Neural progenitor cell (in vitro differentiated cells): ENCODE measurements around the gene PDC. TPM values are rescaled to one million over a fixed set of nuclear protein-coding genes. Genes with fewer than 3 reads are reported as not detected.

Experiments
- DNase-seq: peaks from one replicate; pipeline ENCODE4 v3.0.0-alpha.2; 2016; ENCODE audit warnings: low spot score
- H2AFZ ChIP-seq: fragments of 200-600 bp; sonication (generic); replicated peaks from 2 replicates; pipeline ENCODE4 v1.6.1; 2016; ENCODE audit warnings: antibody characterized with exemption
- H3F3A ChIP-seq: fragments of 200-600 bp; sonication (generic); 2 replicates; pipeline ENCODE4 v1.6.1; 2016; ENCODE audit warnings: antibody characterized with exemption, low read depth
- H3K27ac ChIP-seq: fragments of 200-600 bp; sonication (generic); 2 replicates; pipeline ENCODE4 v1.5.1; 2016; ENCODE audit warnings: mild to moderate bottlenecking
- H3K27me3 ChIP-seq: fragments of 200-600 bp; sonication (generic); 2 replicates; pipeline ENCODE4 v1.6.1; 2016; ENCODE audit warnings: mild to moderate bottlenecking, moderate library complexity
- H3K36me3 ChIP-seq: fragments of 200-600 bp; sonication (generic); 2 replicates; pipeline ENCODE4 v1.5.1; 2016
- H3K4me1 ChIP-seq: fragments of 200-600 bp; sonication (generic); 2 replicates; pipeline ENCODE4 v1.6.1; 2016; ENCODE audit warnings: mixed run types
- H3K4me2 ChIP-seq: fragments of 200-600 bp; sonication (generic); 2 replicates; pipeline ENCODE4 v1.6.1; 2016
- H3K4me3 ChIP-seq: fragments of 200-600 bp; sonication (generic); 2 replicates; pipeline ENCODE4 v1.5.1; 2016
- H3K79me2 ChIP-seq: fragments of 200-600 bp; sonication (generic); 2 replicates; pipeline ENCODE4 v1.6.1; 2016; ENCODE audit warnings: low read depth
- H3K9ac ChIP-seq: fragments of 200-600 bp; sonication (generic); 2 replicates; pipeline ENCODE4 v1.6.1; 2016
- H3K9me3 ChIP-seq: fragments of 200-600 bp; sonication (generic); 2 replicates; pipeline ENCODE4 v1.5.1; 2016; ENCODE audit warnings: low read depth
- H4K20me1 ChIP-seq: fragments of 200-600 bp; sonication (generic); 2 replicates; pipeline ENCODE4 v1.6.1; 2016; ENCODE audit warnings: low read depth
- H3K27ac Mint-ChIP-seq: 3 replicates; pipeline ENCODE4 v1.8.0; 2021; ENCODE audit warnings: mixed read lengths
- H3K27me3 Mint-ChIP-seq: 2 replicates; pipeline ENCODE4 v1.8.0; 2022; ENCODE audit warnings: low read depth, mild to moderate bottlenecking, inconsistent platforms, moderate library complexity, mixed read lengths; ENCODE audit not compliant: insufficient read depth
- H3K36me3 Mint-ChIP-seq: 3 replicates; pipeline ENCODE4 v1.8.0; 2021; ENCODE audit warnings: mixed read lengths
- H3K4me1 Mint-ChIP-seq: 3 replicates; pipeline ENCODE4 v1.8.0; 2021; ENCODE audit warnings: mixed read lengths
- H3K4me3 Mint-ChIP-seq: 3 replicates; pipeline ENCODE4 v1.8.0; 2021; ENCODE audit warnings: mild to moderate bottlenecking, moderate library complexity, mixed read lengths
- H3K9me3 Mint-ChIP-seq: 3 replicates; pipeline ENCODE4 v1.8.0; 2020; ENCODE audit warnings: mixed read lengths
- CTCF ChIP-seq: fragments of 200-600 bp; sonication (generic); IDR thresholded peaks from 2 replicates; pipeline ENCODE4 v1.5.1; 2017; ENCODE audit warnings: antibody characterized with exemption, mild to moderate bottlenecking
- EZH2 ChIP-seq: fragments of 200-600 bp; sonication (generic); IDR thresholded peaks from 2 replicates; pipeline ENCODE4 v1.6.1; 2017; ENCODE audit warnings: antibody characterized with exemption, mild to moderate bottlenecking, moderate library complexity
- EZH2phosphoT487 ChIP-seq: fragments of 200-600 bp; sonication (generic); IDR thresholded peaks from 2 replicates; pipeline ENCODE4 v1.6.1; 2017; ENCODE audit warnings: antibody characterized with exemption
- total RNA-seq: library from RNA; depleted of rRNA; stranded (reverse); fragments of >200 nt; gene quantifications from 2 replicates; pipeline ENCODE4 v1.2.3, GENCODE V29; 2015; ENCODE audit warnings: low replicate concordance

Gene PDC
- total RNA-seq, 1 donor from 2014 or later = not detected

GRCh38 chr1:186413319-186413718 lies 47.6 kb downstream of the PDC start:
- Mint-ChIP-seq H3K27ac (no peak overlapping the region), H3K4me1 (no peaks in the 10 kb centered on the region), H3K4me3 (no peak overlapping the region), H3K36me3 (peaks cover 3% of the 10 kb centered on the region), H3K9me3 (no peaks in the 10 kb centered on the region), H3K27me3 (no peaks in the 10 kb centered on the region)
- Histone ChIP-seq H3K4me2 (no peak overlapping the region), H3K36me3 (peaks cover 23% of the 10 kb centered on the region), H3K9me3 (no peaks in the 10 kb centered on the region), H3K27ac (no peak overlapping the region), H3K27me3 (no peaks in the 10 kb centered on the region), H3F3A (no peaks in the 10 kb centered on the region), H4K20me1 (no peaks in the 10 kb centered on the region), H3K79me2 (no peaks in the 10 kb centered on the region), H3K9ac (no peak overlapping the region), H2AFZ (no peak overlapping the region), H3K4me3 (no peak overlapping the region), H3K4me1 (no peaks in the 10 kb centered on the region)
- TF ChIP-seq CTCF = no peak
- no peak for DNase-seq

GRCh38 chr1:186409091-186409490 lies 51.8 kb downstream of the PDC start:
- Histone ChIP-seq H3K79me2 (no peaks in the 10 kb centered on the region), H3K9ac (no peak overlapping the region), H4K20me1 (peaks cover under 1% of the 10 kb centered on the region), H3K4me1 (no peaks in the 10 kb centered on the region), H3K36me3 (peaks cover 28% of the 10 kb centered on the region), H3K4me2 (no peak overlapping the region), H2AFZ (no peak overlapping the region), H3F3A (no peaks in the 10 kb centered on the region), H3K9me3 (no peaks in the 10 kb centered on the region), H3K27me3 (no peaks in the 10 kb centered on the region), H3K4me3 (no peak overlapping the region), H3K27ac (no peak overlapping the region)
- Mint-ChIP-seq H3K9me3 (no peaks in the 10 kb centered on the region), H3K4me3 (no peak overlapping the region), H3K36me3 (peaks cover 9% of the 10 kb centered on the region), H3K27ac (no peak overlapping the region), H3K4me1 (no peaks in the 10 kb centered on the region), H3K27me3 (no peaks in the 10 kb centered on the region)
- DNase-seq = no peak
- TF ChIP-seq EZH2 (no peak), CTCF (no peak), EZH2phosphoT487 (no peak)

- Mint-ChIP-seq H3K27ac (no peak overlapping the region), H3K4me3 (no peak overlapping the region), H3K36me3 (peaks cover 9% of the 10 kb centered on the region), H3K9me3 (no peaks in the 10 kb centered on the region), H3K4me1 (no peaks in the 10 kb centered on the region), H3K27me3 (no peaks in the 10 kb centered on the region)
- no peak overlapping the region for H3K9ac ChIP-seq
- H4K20me1 ChIP-seq = peaks cover 7% of the 10 kb centered on the region
- no peak overlapping the region for H3K27ac ChIP-seq
- H3K4me2 ChIP-seq = no peak overlapping the region
- no peaks in the 10 kb centered on the region for H3K79me2 ChIP-seq
- TF ChIP-seq CTCF (peak; percentile 72), EZH2phosphoT487 (no peak), EZH2 (no peak)
- H3F3A ChIP-seq = peaks cover 3% of the 10 kb centered on the region
- H3K4me1 ChIP-seq = no peaks in the 10 kb centered on the region
- H3K4me3 ChIP-seq = no peak overlapping the region
- H3K9me3 ChIP-seq = no peaks in the 10 kb centered on the region
- DNase-seq = peak; percentile 20
- H3K36me3 ChIP-seq = peaks cover 16% of the 10 kb centered on the region
- no peaks in the 10 kb centered on the region for H3K27me3 ChIP-seq
- H2AFZ ChIP-seq = no peak overlapping the region
Observed at GRCh38 chr1:186404454-186405051, 56.4 kb downstream of the PDC start.
